Right cardiac atrium (tissue), 5 donors: ENCODE measurements around the gene NINJ2. TPM values are rescaled to one million over a fixed set of nuclear protein-coding genes. Genes with fewer than 3 reads are reported as not detected.

ENCODE experiments used
- ATAC-seq, 2 donors: fragments of 200-7000 bp; cut with Tn5 transposase; one replicate each; pipeline versions ENCODE4 v1.8.0 to v1.9.1; 2020; ENCODE audit warnings: moderate library complexity in 2 of 2, mild to moderate bottlenecking in 1 of 2
- DNase-seq, 3 donors: peaks; one replicate each; pipeline ENCODE4 v3.0.0-alpha.2; 2020
- H3K27ac ChIP-seq: one replicate; pipeline ENCODE4 v1.5.1; 2013; ENCODE audit warnings: mild to moderate bottlenecking, low read length, control low read depth, moderate library complexity
- H3K27me3 ChIP-seq: one replicate; pipeline ENCODE4 v1.6.1; 2013; ENCODE audit not compliant: control insufficient read depth, insufficient read depth
- H3K4me1 ChIP-seq: one replicate; pipeline ENCODE4 v1.6.1; 2013; ENCODE audit warnings: low read length; ENCODE audit not compliant: control insufficient read depth, insufficient read depth
- H3K4me3 ChIP-seq: one replicate; pipeline ENCODE4 v1.5.1; 2013; ENCODE audit warnings: low read length, control low read depth
- H3K9me3 ChIP-seq: one replicate; pipeline ENCODE4 v1.6.1; 2013; ENCODE audit warnings: low read length; ENCODE audit not compliant: control insufficient read depth
- WGBS: extraction: QIAGEN DNeasy Blood & Tissue Kit; methylation state at CpG from one replicate; pipeline ENCODE4 v1.1.7; 2013; 5-methylcytosine and 5-hydroxymethylcytosine counted together
- intact Hi-C, 4 donors: fragments of 100-400 bp; cut with DNase I; formaldehyde crosslinking; loops; one replicate each; pipeline versions ENCODE4 v1.11.0 to v1.14.0; 2022 to 2023
- polyA plus RNA-seq: library from polyadenylated mRNA; stranded (reverse); fragments of 200-250 nt; gene quantifications from one replicate; pipeline ENCODE4 v1.2.3, GENCODE V29; 2013
- total RNA-seq, 4 donors: library from RNA; stranded (reverse); fragmentation: NEBNext Ultra II Directional; extraction: Animal tissue kit (Norgen Biotek cat#: 25700); gene quantifications; one replicate each; pipeline ENCODE4 v1.2.1, GENCODE V29; 2021
- donor health status: healthy with polysubstance abuse.
- donor health status: DM: no; HTN: yes; CAD: no.
- donor health status: DM: no; HTN: no; CAD: no.
- donor health status: DM: no; HTN: yes; CAD: no; lungs with severe emphysema.
- donor health status: DM: yes; HTN: yes; CAD: no.

Gene NINJ2
- total and polyA plus RNA-seq, 5 donors, result 3.6 to 7.4 (median 5.5) TPM

DNA sequence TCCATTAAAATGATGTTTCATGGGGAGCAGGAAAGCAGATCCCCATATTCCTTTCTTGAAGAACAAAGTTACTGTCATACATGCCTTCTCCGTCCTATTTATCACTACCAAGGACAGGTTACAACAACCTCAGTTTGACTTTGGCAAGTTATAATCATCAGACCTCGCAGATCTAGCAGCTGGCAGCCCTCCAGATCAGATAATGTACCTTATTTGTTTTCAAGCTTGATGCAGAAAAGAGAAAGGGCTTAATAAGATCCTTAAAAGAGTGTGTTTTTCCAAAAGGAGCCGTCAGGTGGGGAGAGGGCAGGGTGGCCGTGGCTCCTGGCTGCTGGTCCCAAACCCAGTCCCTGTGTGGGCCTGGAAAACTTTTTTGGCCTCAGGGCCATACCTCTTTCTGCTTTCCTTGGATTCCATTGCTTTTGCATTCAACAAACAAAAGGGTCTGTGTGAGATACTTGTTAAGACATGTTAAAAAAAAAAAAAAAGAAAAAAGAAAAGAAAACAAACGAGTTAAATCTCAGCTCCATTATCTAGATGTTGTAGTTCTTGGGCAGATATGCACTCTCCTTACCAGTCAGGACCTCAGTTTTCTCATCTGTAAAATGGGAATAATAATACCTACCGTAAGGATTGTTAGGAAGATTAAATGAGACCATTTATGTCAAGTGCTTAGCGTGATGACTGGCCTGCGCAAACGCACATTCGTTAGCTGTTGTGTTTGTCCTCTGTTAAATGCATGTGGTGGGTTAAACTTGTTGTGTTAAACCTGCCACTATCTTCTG is 138.9 kb downstream of the NINJ2 start:
- WGBS, result 72% methylated on average over 10 of the region's 10 CpGs
- Histone ChIP-seq H3K9me3 (no peaks in the 10 kb centered on the region), H3K4me1 (peaks cover 5% of the 10 kb centered on the region), H3K4me3 (no peak overlapping the region), H3K27ac (no peak overlapping the region), H3K27me3 (no peaks in the 10 kb centered on the region)
- DNase-seq (no peak), ATAC-seq (no peak)
- intact Hi-C loops, result no loop called here

GRCh38 chr12:522692-523378 is 140.4 kb downstream of the NINJ2 start:
- H3K9me3 ChIP-seq, result no peaks in the 10 kb centered on the region
- no peaks in the 10 kb centered on the region for H3K27me3 ChIP-seq
- peaks cover 5% of the 10 kb centered on the region for H3K4me1 ChIP-seq
- H3K27ac ChIP-seq, result no peak overlapping the region
- H3K4me3 ChIP-seq, result no peak overlapping the region
- WGBS, result 60% methylated on average over 7 of the region's 7 CpGs
- no peak for DNase-seq
- intact Hi-C loops, result no loop called here
- ATAC-seq, result no peak

DNA sequence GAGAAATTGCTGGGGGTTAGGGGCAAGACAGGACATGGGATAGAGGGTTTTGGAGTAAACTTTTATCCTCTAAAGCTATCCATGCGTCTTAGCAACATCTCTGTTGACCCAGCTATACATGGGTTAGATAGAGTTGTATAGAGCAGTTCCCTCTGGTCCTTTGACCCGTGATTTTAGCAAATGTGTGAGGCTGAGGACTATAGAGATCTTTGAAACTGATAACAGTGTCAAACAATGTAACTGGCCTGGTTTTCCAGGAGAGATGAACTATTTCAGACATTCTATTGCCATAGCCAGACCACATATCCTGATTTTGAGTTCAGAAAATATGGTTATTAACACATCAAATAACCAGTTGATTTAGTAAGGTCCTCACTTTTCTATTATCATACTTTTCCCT is 143.1 kb downstream of the NINJ2 start:
- no peak overlapping the region for H3K4me3 ChIP-seq
- 68% methylated on average over 2 of the region's 2 CpGs for WGBS
- intact Hi-C loops, result no loop called here
- DNase-seq, result no peak
- ATAC-seq, result no peak
- H3K9me3 ChIP-seq, result no peaks in the 10 kb centered on the region
- no peaks in the 10 kb centered on the region for H3K27me3 ChIP-seq
- H3K4me1 ChIP-seq, result peaks cover 7% of the 10 kb centered on the region
- H3K27ac ChIP-seq, result no peak overlapping the region

DNA sequence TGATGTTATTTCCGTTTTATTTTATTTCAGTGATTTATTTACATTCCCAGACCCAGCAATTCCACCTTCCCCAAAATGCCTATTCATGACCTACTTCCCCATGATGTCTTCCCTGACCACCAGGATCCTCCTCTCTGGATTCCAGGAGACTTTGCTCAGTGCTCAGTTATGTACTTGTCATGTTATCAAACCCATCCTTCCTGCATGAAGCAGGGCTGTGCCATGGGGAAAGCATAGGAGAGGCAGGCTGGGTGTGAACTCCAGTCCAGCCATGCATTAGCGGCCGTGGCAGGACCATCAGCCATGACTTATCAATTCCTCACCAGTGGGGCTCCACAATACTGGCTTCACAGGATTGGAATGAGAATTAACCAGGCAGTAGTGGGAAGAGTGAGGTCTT is 145.7 kb downstream of the NINJ2 start:
- no peak overlapping the region for H3K4me3 ChIP-seq
- H3K27ac ChIP-seq, result no peak overlapping the region
- H3K27me3 ChIP-seq, result no peaks in the 10 kb centered on the region
- intact Hi-C loops, result no loop called here
- peaks cover 7% of the 10 kb centered on the region for H3K4me1 ChIP-seq
- H3K9me3 ChIP-seq, result no peaks in the 10 kb centered on the region
- ATAC-seq (no peak), DNase-seq (no peak)
- 54% methylated on average over 3 of the region's 3 CpGs for WGBS

Other genes with a start within 250 kb of the NINJ2 start
- 10 to 100 TPM; 22.7 to 50.2 (median 39.4) TPM for gene B4GALNT3, start 203.5 kb downstream of the NINJ2 start, total RNA-seq
- gene B4GALNT3, start 203.5 kb downstream of the NINJ2 start, polyA plus RNA-seq, result 27.5 TPM
- gene WNK1, start 89.1 kb upstream of the NINJ2 start, total RNA-seq, result 100 to 1,000 TPM; 204 to 319 (median 282) TPM
- gene WNK1, start 89.1 kb upstream of the NINJ2 start, polyA plus RNA-seq, result 88.2 TPM